Right lobe of liver (tissue), 6 donors: ENCODE measurements around the gene SERINC3. TPM values are rescaled to one million over a fixed set of nuclear protein-coding genes. Genes with fewer than 3 reads are reported as not detected.

Experiments used
- ATAC-seq, 4 donors: fragments of 200-7000 bp; cut with Tn5 transposase; one replicate each; pipeline ENCODE4 v1.9.1; 2020; ENCODE audit warnings: mild to moderate bottlenecking in 4 of 4, moderate library complexity in 4 of 4
- DNase-seq, 3 donors: peaks; one replicate each; pipeline ENCODE4 v3.0.0-alpha.2; 2020
- H3K27ac ChIP-seq, 3 donors: fragments of 200-600 bp; one replicate each; pipeline ENCODE4 v1.8.0; 2022
- H3K27me3 ChIP-seq, 2 donors: fragments of 200-600 bp; one replicate each; pipeline ENCODE4 v1.8.0; 2022
- H3K36me3 ChIP-seq, 4 donors: fragments of 200-600 bp; sonication (generic) in 1 of 4; one replicate each; pipeline versions ENCODE4 v1.5.1 to v1.8.0; 2017 to 2022; ENCODE audit warnings: control low read depth in 1 of 4
- H3K4me1 ChIP-seq, 4 donors: fragments of 200-600 bp; sonication (generic) in 1 of 4; one replicate each; pipeline versions ENCODE4 v1.5.1 to v1.8.0; 2017 to 2022; ENCODE audit warnings: control low read depth in 1 of 4
- H3K4me3 ChIP-seq, 3 donors: fragments of 200-600 bp; one replicate each; pipeline ENCODE4 v1.8.0; 2022
- H3K9me3 ChIP-seq, 4 donors: fragments of 200-600 bp; sonication (generic) in 1 of 4; one replicate each; pipeline versions ENCODE4 v1.5.1 to v1.8.0; 2017 to 2022; ENCODE audit warnings: control low read depth in 1 of 4
- POLR2A ChIP-seq: fragments of 450-650 bp; IDR thresholded peaks from one replicate; pipeline ENCODE4 v1.6.1; 2017; ENCODE audit warnings: antibody characterized with exemption, mild to moderate bottlenecking
- WGBS: methylation state at CpG from one replicate; pipeline ENCODE4 v1.1.6; 2018; ENCODE audit warnings: low coverage, low lambda C conversion rate; ENCODE audit not compliant: insufficient coverage; ENCODE audit errors: missing lambda C conversion rate; 5-methylcytosine and 5-hydroxymethylcytosine counted together
- intact Hi-C, 2 donors: fragments of 100-400 bp; cut with DNase I; formaldehyde crosslinking; loops; one replicate each; pipeline versions ENCODE4 v1.11.2 to v1.14.1; 2022
- total RNA-seq, 6 experiments: library from RNA; depleted of rRNA in 2 of 6; stranded (reverse); fragments of >200 nt in 2 of 6; fragmentation: NEBNext Ultra II Directional in 3 of 6; extraction: Animal tissue kit (Norgen Biotek cat#: 25700) in 3 of 6; gene quantifications; one replicate each; pipeline versions ENCODE4 v1.1.0 to v1.2.4, GENCODE V29; 2016 to 2023
- TF ChIP-seq, protein P1 (sequence below), 4 donors: fragments of 200-600 bp in 3 of 4; fragments of 450-650 bp in 1 of 4; IDR thresholded peaks; one replicate each; pipeline versions ENCODE4 v1.5.1 to v1.8.0; 2016 to 2022; ENCODE audit warnings: antibody characterized with exemption in 4 of 4, mild to moderate bottlenecking in 2 of 4
- donor health status: DM: no; HTN: yes; CAD: no.
- donor health status: DM: no; HTN: no; CAD: no.
- donor health status: DM: no; HTN: no; CAD: no.
- donor health status: DM: no; HTN: yes; CAD: no.
- donor health status: DM: no; HTN: yes; CAD: no.

The SERINC3 gene
- total RNA-seq, 6 experiments from 2014 or later, result 42.2 to 77.5 (median 58.5) TPM

DNA sequence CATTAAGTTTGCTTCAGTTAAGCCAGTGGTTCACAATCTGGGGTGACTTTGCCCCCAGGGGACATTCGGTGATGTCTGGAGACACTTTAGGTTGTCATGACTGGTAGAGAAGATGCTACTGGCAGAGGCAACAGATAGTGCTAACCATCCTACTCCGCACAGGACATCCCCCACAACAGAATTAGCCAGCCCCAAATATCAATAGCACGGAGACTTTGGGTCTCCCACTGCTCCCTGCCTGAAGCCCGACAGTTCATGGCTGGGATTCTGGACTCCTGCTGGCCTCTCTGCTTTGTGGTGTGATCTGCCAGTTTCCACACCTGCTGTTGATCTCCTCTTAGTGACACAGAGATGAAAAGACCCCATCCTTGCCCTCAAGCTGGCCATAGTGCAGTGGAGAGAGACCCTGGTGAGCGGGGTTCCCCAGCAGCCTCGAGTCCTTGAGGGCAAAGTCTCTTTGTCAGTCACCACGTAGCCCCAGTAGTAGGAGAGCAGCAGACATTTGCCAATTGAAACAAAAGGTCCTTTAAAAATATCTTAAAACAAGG is 70.9 kb downstream of the SERINC3 start:
- ATAC-seq (peak in 1 of 4 donors; percentile 6), DNase-seq (no peak)
- Histone ChIP-seq H3K36me3 (no peaks in the 10 kb centered on the region), H3K4me3 (no peak overlapping the region), H3K9me3 (no peaks in the 10 kb centered on the region), H3K27me3 (no peaks in the 10 kb centered on the region), H3K4me1 (peaks cover 2 to 46% (median 12%) of the 10 kb centered on the region in 4 donors), H3K27ac (peak overlapping the region; percentile 55 to 91 (median 90))
- intact Hi-C loops, result loop anchor here in 1 of 2 donors (10.0 kb wide), 1 partner anchor 46 kb away; no protein-coding TSS in a partner anchor
- no peak for TF ChIP-seq POLR2A
- TF ChIP-seq, protein P1, sequence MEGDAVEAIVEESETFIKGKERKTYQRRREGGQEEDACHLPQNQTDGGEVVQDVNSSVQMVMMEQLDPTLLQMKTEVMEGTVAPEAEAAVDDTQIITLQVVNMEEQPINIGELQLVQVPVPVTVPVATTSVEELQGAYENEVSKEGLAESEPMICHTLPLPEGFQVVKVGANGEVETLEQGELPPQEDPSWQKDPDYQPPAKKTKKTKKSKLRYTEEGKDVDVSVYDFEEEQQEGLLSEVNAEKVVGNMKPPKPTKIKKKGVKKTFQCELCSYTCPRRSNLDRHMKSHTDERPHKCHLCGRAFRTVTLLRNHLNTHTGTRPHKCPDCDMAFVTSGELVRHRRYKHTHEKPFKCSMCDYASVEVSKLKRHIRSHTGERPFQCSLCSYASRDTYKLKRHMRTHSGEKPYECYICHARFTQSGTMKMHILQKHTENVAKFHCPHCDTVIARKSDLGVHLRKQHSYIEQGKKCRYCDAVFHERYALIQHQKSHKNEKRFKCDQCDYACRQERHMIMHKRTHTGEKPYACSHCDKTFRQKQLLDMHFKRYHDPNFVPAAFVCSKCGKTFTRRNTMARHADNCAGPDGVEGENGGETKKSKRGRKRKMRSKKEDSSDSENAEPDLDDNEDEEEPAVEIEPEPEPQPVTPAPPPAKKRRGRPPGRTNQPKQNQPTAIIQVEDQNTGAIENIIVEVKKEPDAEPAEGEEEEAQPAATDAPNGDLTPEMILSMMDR (IDR thresholded peaks at IDR 0.05), result no peak
- WGBS, result 36% methylated on average over 3 of the region's 7 CpGs

DNA sequence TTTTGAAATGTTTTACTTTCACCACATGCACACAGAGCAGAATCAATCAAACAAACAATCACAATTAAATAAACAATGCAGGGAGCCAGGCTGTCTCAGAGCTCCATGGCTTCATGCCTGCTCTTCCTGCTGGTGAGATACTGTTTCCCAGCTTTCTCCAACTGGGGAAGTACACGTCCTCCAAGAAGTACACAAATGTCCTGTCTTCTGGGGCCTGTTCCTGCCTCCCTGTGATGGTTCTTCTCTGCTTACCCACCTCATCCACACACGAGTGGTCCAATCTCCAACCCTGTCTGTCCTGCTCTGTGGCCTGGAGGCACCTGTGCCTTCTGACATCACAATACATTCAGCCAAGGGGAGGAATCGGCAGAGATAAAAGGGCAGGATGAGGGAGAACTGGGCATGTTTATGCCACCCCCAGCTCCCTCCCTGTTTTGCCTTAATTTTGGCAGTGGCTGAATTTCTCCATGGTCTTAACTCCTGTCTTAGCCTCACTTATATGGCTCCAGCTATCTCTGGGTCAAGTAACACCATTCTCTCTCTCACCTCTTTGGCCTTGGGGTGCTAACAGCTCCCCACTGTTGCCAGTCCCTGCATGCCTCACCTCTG is 71.5 kb downstream of the SERINC3 start:
- H3K27ac ChIP-seq, result peak overlapping the region; percentile 55 to 91 (median 90)
- WGBS, result 43% methylated on average over 2 of the region's 3 CpGs

DNA sequence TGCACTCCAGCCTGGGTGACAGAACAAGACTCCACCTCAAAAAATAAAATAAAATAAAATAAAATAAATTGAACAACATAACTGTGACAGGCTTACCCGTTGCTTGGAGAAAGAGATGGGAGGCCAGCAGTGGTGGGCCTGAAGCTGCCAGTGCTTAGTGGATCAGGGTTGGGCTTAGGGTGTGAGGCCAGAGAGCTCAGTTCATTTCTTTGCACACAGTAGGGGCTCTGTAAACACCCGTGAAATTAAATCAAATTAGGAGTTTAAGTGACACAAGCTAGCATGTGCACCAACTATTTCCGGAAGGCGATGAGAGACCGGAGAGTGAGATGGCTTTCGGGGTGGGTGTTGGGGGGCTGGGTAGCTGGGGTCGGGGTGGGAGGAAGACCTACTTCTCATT is 72.0 kb downstream of the SERINC3 start:
- peak overlapping the region; percentile 74 to 92 (median 90) for H3K27ac ChIP-seq
- peaks cover 2 to 46% (median 12%) of the 10 kb centered on the region in 4 donors for H3K4me1 ChIP-seq
- intact Hi-C loops, result loop anchor here in 1 of 2 donors (10.0 kb wide), 1 partner anchor 45 kb away; no protein-coding TSS in a partner anchor
- peak in 3 of 4 donors; percentile 6 to 55 (median 35) for ATAC-seq
- no peaks in the 10 kb centered on the region for H3K36me3 ChIP-seq
- no peaks in the 10 kb centered on the region for H3K9me3 ChIP-seq
- 23% methylated on average over 7 of the region's 7 CpGs for WGBS
- no peak for TF ChIP-seq POLR2A
- TF ChIP-seq, protein P1 (IDR thresholded peaks at IDR 0.05), result no peak
- H3K27me3 ChIP-seq, result no peaks in the 10 kb centered on the region
- no peak for DNase-seq
- H3K4me3 ChIP-seq, result peak overlapping the region in 2 of 3 donors; percentile 62 to 65

More for the DNA sequence above, 71.5 kb downstream of the SERINC3 start:
- H3K9me3 ChIP-seq, result no peaks in the 10 kb centered on the region
- DNase-seq, result peak in 2 of 3 donors; percentile 67 to 79
- no peaks in the 10 kb centered on the region for H3K36me3 ChIP-seq
- intact Hi-C loops, result loop anchor here in 1 of 2 donors (10.0 kb wide), 1 partner anchor 46 kb away; no protein-coding TSS in a partner anchor
- ATAC-seq, result peak; percentile 58 to 61 (median 60)
- TF ChIP-seq, protein P1 (IDR thresholded peaks at IDR 0.05), result no peak
- peak; percentile 22 for TF ChIP-seq POLR2A
- H3K4me3 ChIP-seq, result no peak overlapping the region
- H3K4me1 ChIP-seq, result peaks cover 2 to 46% (median 12%) of the 10 kb centered on the region in 4 donors
- no peaks in the 10 kb centered on the region for H3K27me3 ChIP-seq

DNA sequence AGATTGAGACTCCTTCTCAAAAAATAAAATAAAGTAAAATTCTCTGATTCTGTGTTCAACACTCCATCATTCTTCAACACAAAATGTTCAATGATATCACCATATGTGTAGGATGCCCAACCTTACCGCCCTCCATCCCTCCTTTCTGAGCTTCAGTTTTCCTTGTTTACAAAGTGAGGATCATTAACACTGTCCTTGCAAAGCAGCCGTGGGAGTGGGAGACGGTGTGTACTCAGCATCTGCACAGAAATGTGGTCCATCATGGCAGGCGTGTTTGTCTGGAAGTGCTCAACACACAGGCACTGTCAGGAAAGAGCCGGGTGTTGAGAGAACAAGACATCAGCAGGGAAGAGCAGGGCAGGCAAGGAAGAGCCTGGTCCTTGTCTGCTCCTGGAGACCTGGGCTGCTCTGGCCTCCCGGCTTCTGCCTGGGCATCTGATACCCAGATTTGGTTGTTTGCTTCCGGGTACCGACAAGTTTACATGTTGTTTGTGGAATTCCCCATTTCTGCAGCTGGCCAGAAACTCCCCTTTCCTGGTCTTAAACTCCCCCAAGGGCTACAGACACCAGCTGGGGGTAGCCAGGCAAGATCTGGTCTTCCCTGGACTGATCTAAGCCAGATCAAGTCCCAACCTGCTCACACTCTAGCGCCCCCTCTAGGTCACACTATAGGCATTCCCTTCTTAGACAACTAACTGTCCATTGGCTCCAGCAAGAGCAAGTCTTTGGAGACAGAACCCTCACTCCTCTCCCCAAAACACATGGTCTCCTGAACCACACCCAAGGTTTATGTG is 72.9 kb downstream of the SERINC3 start:
- DNase-seq (peak; percentile 51 to 89 (median 72)), ATAC-seq (peak; percentile 56 to 68 (median 60))
- Histone ChIP-seq H3K4me1 (peaks cover 2 to 46% (median 12%) of the 10 kb centered on the region in 4 donors), H3K9me3 (no peaks in the 10 kb centered on the region), H3K27ac (peak overlapping the region; percentile 74 to 92 (median 90)), H3K27me3 (no peaks in the 10 kb centered on the region), H3K36me3 (no peaks in the 10 kb centered on the region), H3K4me3 (peak overlapping the region; percentile 0 to 65 (median 62))
- intact Hi-C loops, result no loop called here
- WGBS, result 25% methylated on average over 5 of the region's 9 CpGs
- TF ChIP-seq POLR2A, result peak; percentile 69
- TF ChIP-seq, protein P1 (IDR thresholded peaks at IDR 0.05), result peak; percentile 45 to 71 (median 70)
